Transverse colon (tissue), 4 donors: ENCODE results near the gene SMCO4. TPM values are rescaled to one million over a fixed set of nuclear protein-coding genes. Genes with fewer than 3 reads are reported as not detected.

Experiments
- DNase-seq: peaks from one replicate; pipeline ENCODE4 v3.0.0-alpha.2; 2019
- H3K27ac ChIP-seq, 4 donors: fragments of 200-600 bp; sonication (generic); 2 replicates each; pipeline ENCODE4 v1.5.1; 2016 to 2018; ENCODE audit warnings: inconsistent platforms in 4 of 4
- H3K27me3 ChIP-seq: fragments of 200-600 bp; sonication (generic); 2 replicates; pipeline ENCODE4 v1.5.1; 2017; ENCODE audit warnings: inconsistent platforms
- H3K36me3 ChIP-seq, 4 donors: fragments of 200-600 bp; sonication (generic); 2 replicates each; pipeline ENCODE4 v1.5.1; 2017 to 2019; ENCODE audit warnings: inconsistent platforms in 4 of 4
- H3K4me1 ChIP-seq, 4 donors: fragments of 200-600 bp; sonication (generic); 2 replicates each; pipeline ENCODE4 v1.5.1; 2017 to 2020; ENCODE audit warnings: inconsistent platforms in 4 of 4
- H3K4me3 ChIP-seq, 4 donors: fragments of 200-600 bp; sonication (generic); 1 replicate in 1 of 4; 2 replicates in 3 of 4; pipeline versions ENCODE4 v1.5.1 to v1.6.1; 2017 to 2019; ENCODE audit warnings: inconsistent platforms in 4 of 4
- H3K9me3 ChIP-seq, 2 donors: fragments of 200-600 bp; sonication (generic); 2 replicates each; pipeline ENCODE4 v1.5.1; 2017 to 2019; ENCODE audit warnings: inconsistent platforms in 2 of 2
- CTCF ChIP-seq, 5 experiments: fragments of 200-600 bp in 3 of 5; fragments of 450-650 bp in 2 of 5; sonication (generic) in 3 of 5; IDR thresholded peaks; 1 replicate in 2 of 5; 2 replicates in 3 of 5; pipeline ENCODE4 v1.5.1; 2016 to 2017; ENCODE audit warnings: antibody characterized with exemption in 5 of 5, inconsistent platforms in 3 of 5, mild to moderate bottlenecking in 2 of 5, moderate library complexity in 1 of 5
- EP300 ChIP-seq: sonication (generic); formaldehyde crosslinking; IDR thresholded peaks from one replicate; pipeline ENCODE4 v1.6.1; 2017; ENCODE audit warnings: antibody characterized with exemption, low read depth
- POLR2A ChIP-seq: fragments of 450-650 bp; IDR thresholded peaks from one replicate; pipeline ENCODE4 v1.6.1; 2016; ENCODE audit warnings: antibody characterized with exemption, mild to moderate bottlenecking, moderate library complexity
- POLR2AphosphoS5 ChIP-seq, 3 donors: sonication (generic); formaldehyde crosslinking; IDR thresholded peaks; one replicate each; pipeline ENCODE4 v1.6.1; 2016; ENCODE audit warnings: antibody characterized with exemption in 3 of 3
- WGBS, 2 donors: methylation state at CpG; one replicate each; pipeline ENCODE4 v1.1.5; 2018; ENCODE audit warnings: low coverage in 1 of 2; 5-methylcytosine and 5-hydroxymethylcytosine counted together
- in situ Hi-C, 4 donors: fragments of 200-750 bp; cut with MboI; loops; one replicate each; pipeline versions ENCODE4 v1.15.0 to v1.15.1; 2017; ENCODE audit warnings: low sequenced_read_pairs in 3 of 4, low pct_ligation_motif_present in 1 of 4, low pct_unique_long_range_greater_than_20kb in 1 of 4
- intact Hi-C: fragments of 100-400 bp; cut with DNase I; formaldehyde crosslinking; loops from one replicate; pipeline ENCODE4 v1.15.1; 2023; ENCODE audit warnings: low total_unique reads
- total RNA-seq, 4 donors: library from RNA; depleted of rRNA; stranded (reverse); fragments of >200 nt; gene quantifications; one replicate each; pipeline ENCODE4 v1.1.0, GENCODE V29; 2016

Gene SMCO4
- total RNA-seq, 4 donors from 2014 or later = 33.3 to 80.4 (median 37.0) TPM; not detected in 1

GRCh38 chr11:93501856-93502255 lies 41.3 kb downstream of the SMCO4 start:
- TF ChIP-seq POLR2A = no peak
- TF ChIP-seq EP300 = no peak
- TF ChIP-seq CTCF (IDR thresholded peaks at IDR 0.05) = no peak
- no peak for TF ChIP-seq POLR2AphosphoS5 (IDR thresholded peaks at IDR 0.05)
- Histone ChIP-seq H3K9me3 (no peaks in the 10 kb centered on the region), H3K4me1 (peaks cover 0 to 7% (median 4%) of the 10 kb centered on the region in 4 donors), H3K36me3 (no peaks in the 10 kb centered on the region), H3K27me3 (no peaks in the 10 kb centered on the region), H3K4me3 (no peak overlapping the region), H3K27ac (no peak overlapping the region)
- in situ Hi-C loops = no loop called here
- DNase-seq = no peak
- intact Hi-C loops = no loop called here
- WGBS, 2 donors = 66% methylated on average over 2 of the region's 2 CpGs; no CpG with 5 or more reads in 1 of the 2 donors

- Histone ChIP-seq H3K27me3 (no peaks in the 10 kb centered on the region), H3K9me3 (no peaks in the 10 kb centered on the region), H3K4me3 (no peak overlapping the region), H3K27ac (no peak overlapping the region), H3K4me1 (peaks cover 0 to 7% (median 4%) of the 10 kb centered on the region in 4 donors), H3K36me3 (no peaks in the 10 kb centered on the region)
- TF ChIP-seq CTCF (IDR thresholded peaks at IDR 0.05) (no peak), POLR2AphosphoS5 (IDR thresholded peaks at IDR 0.05) (no peak), POLR2A (no peak), EP300 (no peak)
- no peak for DNase-seq
- intact Hi-C loops (no loop called here), in situ Hi-C loops (no loop called here)
- 98 to 100% methylated on average over 2 to 5 of the region's 5 CpGs for WGBS, 2 donors
Measured at GRCh38 chr11:93500759-93501158, 42.4 kb downstream of the SMCO4 start.

- H3K4me3 ChIP-seq = no peak overlapping the region
- no peaks in the 10 kb centered on the region for H3K36me3 ChIP-seq
- no peak for DNase-seq
- no peaks in the 10 kb centered on the region for H3K27me3 ChIP-seq
- TF ChIP-seq CTCF (IDR thresholded peaks at IDR 0.05) (no peak), EP300 (no peak), POLR2A (no peak), POLR2AphosphoS5 (IDR thresholded peaks at IDR 0.05) (no peak)
- H3K9me3 ChIP-seq = no peaks in the 10 kb centered on the region
- intact Hi-C loops = no loop called here
- peaks cover 0 to 7% (median 4%) of the 10 kb centered on the region in 4 donors for H3K4me1 ChIP-seq
- in situ Hi-C loops = no loop called here
- no peak overlapping the region for H3K27ac ChIP-seq
- WGBS, 2 donors = 86 to 88% methylated on average over 4 to 9 of the region's 9 CpGs
Measured at GRCh38 chr11:93498641-93499040, 44.5 kb downstream of the SMCO4 start.

GRCh38 chr11:93498161-93498560 lies 45.0 kb downstream of the SMCO4 start:
- no peak overlapping the region for H3K27ac ChIP-seq
- in situ Hi-C loops = no loop called here

More at GRCh38 chr11:93498161-93498560, 45.0 kb downstream of the SMCO4 start:
- intact Hi-C loops = no loop called here
- TF ChIP-seq POLR2AphosphoS5 (IDR thresholded peaks at IDR 0.05) = no peak
- TF ChIP-seq EP300 = no peak
- no peak for TF ChIP-seq POLR2A
- TF ChIP-seq CTCF (IDR thresholded peaks at IDR 0.05) = no peak
- Histone ChIP-seq H3K4me1 (peaks cover 0 to 8% (median 4%) of the 10 kb centered on the region in 4 donors), H3K27me3 (no peaks in the 10 kb centered on the region), H3K4me3 (no peak overlapping the region), H3K9me3 (no peaks in the 10 kb centered on the region), H3K36me3 (no peaks in the 10 kb centered on the region)
- WGBS, 2 donors = 84% methylated on average over 4 of the region's 4 CpGs; no CpG with 5 or more reads in 1 of the 2 donors
- DNase-seq = no peak
